Neural progenitor cell (in vitro differentiated cells): ENCODE measurements around the gene SMCO2.

Experiments
- EZH2 ChIP-seq: fragments of 200-600 bp; sonication (generic); IDR thresholded peaks from 2 replicates; pipeline ENCODE4 v1.6.1; 2017; ENCODE audit warnings: antibody characterized with exemption, mild to moderate bottlenecking, moderate library complexity
- EZH2phosphoT487 ChIP-seq: fragments of 200-600 bp; sonication (generic); IDR thresholded peaks from 2 replicates; pipeline ENCODE4 v1.6.1; 2017; ENCODE audit warnings: antibody characterized with exemption
- TF ChIP-seq, protein P1 (sequence below): fragments of 200-600 bp; sonication (generic); IDR thresholded peaks from 2 replicates; pipeline ENCODE4 v1.5.1; 2017; ENCODE audit warnings: antibody characterized with exemption, mild to moderate bottlenecking

DNA sequence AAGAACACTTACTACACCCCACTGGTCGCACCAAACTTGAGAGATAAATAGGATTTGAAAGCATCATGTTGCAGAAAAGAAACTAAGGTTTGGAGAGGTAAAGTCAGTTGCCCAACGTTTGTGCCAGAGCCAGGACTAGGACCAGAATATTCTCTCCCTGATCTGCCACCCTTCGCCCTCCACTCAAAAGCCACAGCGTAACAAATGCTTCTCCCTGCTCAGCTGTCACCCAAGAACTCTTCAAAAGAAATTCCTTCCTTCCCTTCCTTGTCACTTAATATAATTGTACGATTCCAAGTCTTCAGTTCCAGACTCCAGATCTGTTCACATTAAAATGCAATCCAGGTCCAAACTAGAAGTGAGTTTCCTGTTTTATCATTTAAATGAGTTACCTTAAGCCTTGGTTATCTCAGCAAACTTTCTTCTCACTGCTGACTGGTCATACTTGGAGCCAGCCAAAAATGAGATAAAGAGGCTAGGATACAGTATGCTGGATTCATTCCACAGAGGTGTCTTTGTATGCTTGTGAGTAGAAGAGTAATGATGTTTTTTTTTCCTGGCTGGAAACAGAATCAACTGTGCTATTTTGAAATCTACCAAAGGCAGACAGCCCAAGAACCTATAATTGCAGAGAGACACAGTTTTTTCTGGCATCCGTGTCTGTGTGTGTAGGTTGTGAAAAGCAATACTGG lies 64.6 kb downstream of the SMCO2 start:
- TF ChIP-seq, protein P1, sequence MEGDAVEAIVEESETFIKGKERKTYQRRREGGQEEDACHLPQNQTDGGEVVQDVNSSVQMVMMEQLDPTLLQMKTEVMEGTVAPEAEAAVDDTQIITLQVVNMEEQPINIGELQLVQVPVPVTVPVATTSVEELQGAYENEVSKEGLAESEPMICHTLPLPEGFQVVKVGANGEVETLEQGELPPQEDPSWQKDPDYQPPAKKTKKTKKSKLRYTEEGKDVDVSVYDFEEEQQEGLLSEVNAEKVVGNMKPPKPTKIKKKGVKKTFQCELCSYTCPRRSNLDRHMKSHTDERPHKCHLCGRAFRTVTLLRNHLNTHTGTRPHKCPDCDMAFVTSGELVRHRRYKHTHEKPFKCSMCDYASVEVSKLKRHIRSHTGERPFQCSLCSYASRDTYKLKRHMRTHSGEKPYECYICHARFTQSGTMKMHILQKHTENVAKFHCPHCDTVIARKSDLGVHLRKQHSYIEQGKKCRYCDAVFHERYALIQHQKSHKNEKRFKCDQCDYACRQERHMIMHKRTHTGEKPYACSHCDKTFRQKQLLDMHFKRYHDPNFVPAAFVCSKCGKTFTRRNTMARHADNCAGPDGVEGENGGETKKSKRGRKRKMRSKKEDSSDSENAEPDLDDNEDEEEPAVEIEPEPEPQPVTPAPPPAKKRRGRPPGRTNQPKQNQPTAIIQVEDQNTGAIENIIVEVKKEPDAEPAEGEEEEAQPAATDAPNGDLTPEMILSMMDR, result no peak
- TF ChIP-seq EZH2phosphoT487 (no peak), EZH2 (no peak)
